Measurements from ENCODE around the gene ADCK1. TPM values are rescaled to one million over a fixed set of nuclear protein-coding genes. Genes with fewer than 3 reads are reported as not detected.

The ADCK1 gene
- polyA plus RNA-seq, 1 donor from 2014 or later: 13.6 TPM

DNA sequence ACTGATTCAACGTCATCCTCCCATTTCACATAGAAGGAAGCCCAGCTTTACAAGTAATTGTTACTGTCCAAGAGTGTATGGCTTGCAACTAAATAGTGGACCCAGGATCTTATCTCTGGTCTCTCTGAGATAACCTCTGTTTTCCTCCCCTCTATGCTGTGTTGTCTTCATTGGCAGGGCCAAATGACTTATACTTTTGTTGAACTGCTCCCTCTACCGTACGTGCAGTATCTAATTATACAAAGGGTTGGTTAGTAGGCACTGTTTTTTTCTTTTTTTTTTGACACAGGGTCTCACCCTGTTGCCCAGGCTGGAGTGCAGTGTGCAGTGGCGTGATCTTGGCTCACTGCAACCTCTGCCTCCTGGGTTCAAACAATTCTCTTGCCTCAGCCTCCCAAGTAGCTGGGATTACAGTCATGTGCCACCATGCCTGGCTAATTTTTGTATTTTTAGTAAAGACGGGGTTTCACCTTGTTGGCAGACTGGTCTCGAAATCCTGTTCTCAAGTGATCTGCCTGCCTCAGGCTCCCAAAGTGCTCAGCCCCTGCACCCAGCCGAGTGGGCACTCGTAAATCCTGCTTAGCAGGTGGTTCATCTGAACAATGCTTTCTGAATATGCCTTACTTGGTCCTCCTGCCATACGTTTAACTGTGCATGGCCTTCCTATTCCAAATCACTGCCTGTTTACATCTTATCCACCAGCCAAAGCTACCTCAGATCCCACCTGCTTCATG is 162.1 kb downstream of the ADCK1 start:
- no peak overlapping the region for H3K9ac ChIP-seq (ENCODE audit: low read length)
- TF ChIP-seq TAF1 (IDR thresholded peaks at IDR 0.05; ENCODE audit: low read depth) (no peak), SMC3 (conservative IDR thresholded peaks at IDR 0.05; ENCODE audit: poor library complexity) (no peak), MXI1 (conservative IDR thresholded peaks at IDR 0.05; ENCODE audit: poor library complexity, severe bottlenecking) (no peak), RAD21 (conservative IDR thresholded peaks at IDR 0.05) (no peak), POLR2AphosphoS5 (IDR thresholded peaks at IDR 0.05) (no peak), EZH2 (IDR thresholded peaks at IDR 0.05; ENCODE audit: borderline replicate concordance, insufficient read depth, low read length, poor library complexity, severe bottlenecking) (no peak), EP300 (conservative IDR thresholded peaks at IDR 0.05; ENCODE audit: poor library complexity, severe bottlenecking) (no peak)
- TF ChIP-seq, protein P1, sequence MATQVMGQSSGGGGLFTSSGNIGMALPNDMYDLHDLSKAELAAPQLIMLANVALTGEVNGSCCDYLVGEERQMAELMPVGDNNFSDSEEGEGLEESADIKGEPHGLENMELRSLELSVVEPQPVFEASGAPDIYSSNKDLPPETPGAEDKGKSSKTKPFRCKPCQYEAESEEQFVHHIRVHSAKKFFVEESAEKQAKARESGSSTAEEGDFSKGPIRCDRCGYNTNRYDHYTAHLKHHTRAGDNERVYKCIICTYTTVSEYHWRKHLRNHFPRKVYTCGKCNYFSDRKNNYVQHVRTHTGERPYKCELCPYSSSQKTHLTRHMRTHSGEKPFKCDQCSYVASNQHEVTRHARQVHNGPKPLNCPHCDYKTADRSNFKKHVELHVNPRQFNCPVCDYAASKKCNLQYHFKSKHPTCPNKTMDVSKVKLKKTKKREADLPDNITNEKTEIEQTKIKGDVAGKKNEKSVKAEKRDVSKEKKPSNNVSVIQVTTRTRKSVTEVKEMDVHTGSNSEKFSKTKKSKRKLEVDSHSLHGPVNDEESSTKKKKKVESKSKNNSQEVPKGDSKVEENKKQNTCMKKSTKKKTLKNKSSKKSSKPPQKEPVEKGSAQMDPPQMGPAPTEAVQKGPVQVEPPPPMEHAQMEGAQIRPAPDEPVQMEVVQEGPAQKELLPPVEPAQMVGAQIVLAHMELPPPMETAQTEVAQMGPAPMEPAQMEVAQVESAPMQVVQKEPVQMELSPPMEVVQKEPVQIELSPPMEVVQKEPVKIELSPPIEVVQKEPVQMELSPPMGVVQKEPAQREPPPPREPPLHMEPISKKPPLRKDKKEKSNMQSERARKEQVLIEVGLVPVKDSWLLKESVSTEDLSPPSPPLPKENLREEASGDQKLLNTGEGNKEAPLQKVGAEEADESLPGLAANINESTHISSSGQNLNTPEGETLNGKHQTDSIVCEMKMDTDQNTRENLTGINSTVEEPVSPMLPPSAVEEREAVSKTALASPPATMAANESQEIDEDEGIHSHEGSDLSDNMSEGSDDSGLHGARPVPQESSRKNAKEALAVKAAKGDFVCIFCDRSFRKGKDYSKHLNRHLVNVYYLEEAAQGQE (IDR thresholded peaks at IDR 0.05; ENCODE audit: borderline replicate concordance): no peak
- H3F3A ChIP-seq (ENCODE audit: insufficient read depth, low read length, poor library complexity, severe bottlenecking): no peaks in the 10 kb centered on the region
- no peaks in the 10 kb centered on the region for H3K79me2 ChIP-seq (replicated peaks; ENCODE audit: insufficient read depth, low read length)
- H2AFZ ChIP-seq (ENCODE audit: low read depth, low read length): no peak overlapping the region
- H4K20me1 ChIP-seq (ENCODE audit: insufficient read depth): no peaks in the 10 kb centered on the region
- no peak overlapping the region for H3K4me2 ChIP-seq (ENCODE audit: low read length)
- no peak overlapping the region for H3K27ac ChIP-seq (ENCODE audit: low read length)
- no peaks in the 10 kb centered on the region for H3K36me3 ChIP-seq (ENCODE audit: insufficient read depth, low read length)
- no peaks in the 10 kb centered on the region for H3K9me3 ChIP-seq (ENCODE audit: low read length)
- H3K4me3 ChIP-seq (ENCODE audit: low read length): no peak overlapping the region
- H3K27me3 ChIP-seq (ENCODE audit: insufficient read depth, low read depth, low read length): peaks cover 6% of the 10 kb centered on the region
- H3K9me2 ChIP-seq (ENCODE audit: insufficient read depth, low read length): no peaks in the 10 kb centered on the region

DNA sequence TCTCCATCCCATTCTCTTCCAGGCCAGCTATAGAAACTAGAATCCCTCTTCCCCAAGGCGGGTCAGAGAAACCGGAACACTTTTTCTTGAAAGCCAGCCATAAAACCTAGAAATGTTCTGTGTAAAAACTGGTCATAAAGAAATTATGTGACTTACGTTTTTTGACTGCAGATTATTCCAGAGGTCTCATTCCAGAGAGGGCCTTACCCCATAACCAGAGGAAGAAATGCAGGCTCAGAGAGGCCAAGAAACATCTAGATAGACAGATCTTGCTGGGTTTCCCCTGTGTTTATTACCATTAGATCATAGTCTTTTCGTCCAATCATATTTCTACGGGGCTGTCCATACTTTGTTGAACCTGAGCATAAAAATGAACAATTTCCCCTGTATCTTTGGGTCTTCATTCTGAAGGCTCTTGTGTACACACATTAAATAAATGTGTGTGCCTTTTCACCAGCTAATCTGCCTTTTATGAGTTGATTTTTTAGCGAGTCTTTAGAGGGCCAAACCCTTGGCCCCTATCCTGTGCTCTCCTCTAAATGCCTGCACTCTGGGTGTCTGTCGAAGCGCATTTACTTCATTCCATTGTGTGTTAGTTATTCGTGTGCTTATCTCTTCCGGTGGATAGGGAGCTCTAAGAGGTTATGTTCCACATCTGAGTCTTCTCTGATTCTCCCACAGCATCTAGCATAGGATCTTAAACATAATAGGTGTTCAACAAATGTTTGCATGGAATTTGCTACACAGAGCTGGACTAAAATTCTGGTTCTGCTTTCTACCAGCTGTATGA is 163.0 kb downstream of the ADCK1 start:
- no peak for TF ChIP-seq EZH2 (IDR thresholded peaks at IDR 0.05; ENCODE audit: borderline replicate concordance, insufficient read depth, low read length, poor library complexity, severe bottlenecking)
- TF ChIP-seq SMC3 (conservative IDR thresholded peaks at IDR 0.05; ENCODE audit: poor library complexity): no peak
- TF ChIP-seq RAD21 (conservative IDR thresholded peaks at IDR 0.05): no peak
- TF ChIP-seq, protein P2, sequence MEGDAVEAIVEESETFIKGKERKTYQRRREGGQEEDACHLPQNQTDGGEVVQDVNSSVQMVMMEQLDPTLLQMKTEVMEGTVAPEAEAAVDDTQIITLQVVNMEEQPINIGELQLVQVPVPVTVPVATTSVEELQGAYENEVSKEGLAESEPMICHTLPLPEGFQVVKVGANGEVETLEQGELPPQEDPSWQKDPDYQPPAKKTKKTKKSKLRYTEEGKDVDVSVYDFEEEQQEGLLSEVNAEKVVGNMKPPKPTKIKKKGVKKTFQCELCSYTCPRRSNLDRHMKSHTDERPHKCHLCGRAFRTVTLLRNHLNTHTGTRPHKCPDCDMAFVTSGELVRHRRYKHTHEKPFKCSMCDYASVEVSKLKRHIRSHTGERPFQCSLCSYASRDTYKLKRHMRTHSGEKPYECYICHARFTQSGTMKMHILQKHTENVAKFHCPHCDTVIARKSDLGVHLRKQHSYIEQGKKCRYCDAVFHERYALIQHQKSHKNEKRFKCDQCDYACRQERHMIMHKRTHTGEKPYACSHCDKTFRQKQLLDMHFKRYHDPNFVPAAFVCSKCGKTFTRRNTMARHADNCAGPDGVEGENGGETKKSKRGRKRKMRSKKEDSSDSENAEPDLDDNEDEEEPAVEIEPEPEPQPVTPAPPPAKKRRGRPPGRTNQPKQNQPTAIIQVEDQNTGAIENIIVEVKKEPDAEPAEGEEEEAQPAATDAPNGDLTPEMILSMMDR (IDR thresholded peaks at IDR 0.05; ENCODE audit: poor library complexity, severe bottlenecking): no peak
- no peak for TF ChIP-seq POLR2AphosphoS5 (IDR thresholded peaks at IDR 0.05)
- no peak overlapping the region for H3K9ac ChIP-seq (ENCODE audit: low read length)
- H3K79me2 ChIP-seq (replicated peaks; ENCODE audit: insufficient read depth, low read length): no peaks in the 10 kb centered on the region
- H3F3A ChIP-seq (ENCODE audit: insufficient read depth, low read length, poor library complexity, severe bottlenecking): no peaks in the 10 kb centered on the region
- H3K9me3 ChIP-seq (ENCODE audit: low read length): no peaks in the 10 kb centered on the region
- no peaks in the 10 kb centered on the region for H4K20me1 ChIP-seq (ENCODE audit: insufficient read depth)
- no peaks in the 10 kb centered on the region for H3K9me2 ChIP-seq (ENCODE audit: insufficient read depth, low read length)
- no peak overlapping the region for H3K4me2 ChIP-seq (ENCODE audit: low read length)
- no peaks in the 10 kb centered on the region for H3K36me3 ChIP-seq (ENCODE audit: insufficient read depth, low read length)
- no peak overlapping the region for H2AFZ ChIP-seq (ENCODE audit: low read depth, low read length)
- H3K27ac ChIP-seq (ENCODE audit: low read length): no peak overlapping the region
- H3K4me3 ChIP-seq (ENCODE audit: low read length): no peak overlapping the region
- H3K27me3 ChIP-seq (ENCODE audit: insufficient read depth, low read depth, low read length): peaks cover 6% of the 10 kb centered on the region

Data from neural cell (in vitro differentiated cells).